K562 (cell line): ENCODE measurements around the gene GEN1. TPM values are rescaled to one million over a fixed set of nuclear protein-coding genes. Genes with fewer than 3 reads are reported as not detected.

Experiments used
- CHCHD3 ChIP-seq: fragments of 250-450 bp; sonication (Bioruptor Pico); IDR thresholded peaks from 2 replicates; pipeline ENCODE4 v2.1.2; 2022; ENCODE audit warnings: mild to moderate bottlenecking
- DPF2 ChIP-seq: fragments of 450-650 bp; IDR thresholded peaks from 2 replicates; pipeline ENCODE4 v1.6.1; 2016
- ETS1 ChIP-seq: conservative IDR thresholded peaks from 2 replicates; pipeline ENCODE4 v1.6.1; 2011; ENCODE audit warnings: low read depth, mild to moderate bottlenecking, low read length; ENCODE audit not compliant: control insufficient read depth
- ETS2 ChIP-seq: IDR thresholded peaks from 2 replicates; pipeline ENCODE4 v1.6.1; 2016; ENCODE audit warnings: borderline replicate concordance, missing genetic modification characterization, mild to moderate bottlenecking, moderate library complexity, missing compliant biosample characterization; ENCODE audit not compliant: poor library complexity, severe bottlenecking
- GATAD2A ChIP-seq: fragments of 450-650 bp; IDR thresholded peaks from 2 replicates; pipeline ENCODE4 v1.6.1; 2017
- HBP1 ChIP-seq: fragments of 450-650 bp; formaldehyde crosslinking; IDR thresholded peaks from 2 replicates; pipeline ENCODE4 v1.4.0; 2022; ENCODE audit warnings: missing genetic modification characterization
- ILK ChIP-seq: fragments of 450-650 bp; IDR thresholded peaks from 2 replicates; pipeline ENCODE4 v1.6.1; 2016; ENCODE audit warnings: missing genetic modification characterization, low read depth, mild to moderate bottlenecking, missing compliant biosample characterization, moderate library complexity, borderline replicate concordance
- KDM4B ChIP-seq, 2 experiments: fragments of 450-650 bp in 1 of 2; sonication (generic) in 1 of 2; IDR thresholded peaks; 2 replicates each; pipeline ENCODE4 v1.6.1; 2016 to 2017; ENCODE audit warnings: borderline replicate concordance in 2 of 2, antibody characterized with exemption in 1 of 2, low read depth in 1 of 2, mild to moderate bottlenecking in 1 of 2
- MTA1 ChIP-seq: fragments of 450-650 bp; IDR thresholded peaks from 2 replicates; pipeline ENCODE4 v1.6.1; 2017; ENCODE audit warnings: borderline replicate concordance
- NR2C1 ChIP-seq, 2 experiments: fragments of 450-650 bp; IDR thresholded peaks; 2 replicates each; pipeline ENCODE4 v1.6.1; 2017; ENCODE audit warnings: mild to moderate bottlenecking in 2 of 2, antibody characterized with exemption in 1 of 2, inconsistent platforms in 1 of 2, missing compliant biosample characterization in 1 of 2, missing genetic modification characterization in 1 of 2
- PHF8 ChIP-seq: fragments of 200-600 bp; sonication (generic); IDR thresholded peaks from 2 replicates; pipeline ENCODE4 v1.6.1; 2012; ENCODE audit warnings: mixed run types, mild to moderate bottlenecking, inconsistent platforms, low read length, moderate library complexity, borderline replicate concordance
- PTRF ChIP-seq: fragments of 450-650 bp; IDR thresholded peaks from 2 replicates; pipeline ENCODE4 v1.6.1; 2016; ENCODE audit warnings: mild to moderate bottlenecking, missing genetic modification characterization, missing compliant biosample characterization
- RBM22 ChIP-seq: fragments of 200-400 bp; formaldehyde crosslinking; IDR thresholded peaks from 2 replicates; pipeline ENCODE4 v1.6.1; 2018; ENCODE audit warnings: low read length, low read depth; ENCODE audit not compliant: poor library complexity, severe bottlenecking
- SRSF9 ChIP-seq: fragments of 200-400 bp; formaldehyde crosslinking; IDR thresholded peaks from 2 replicates; pipeline ENCODE4 v1.6.1; 2017; ENCODE audit warnings: low read depth, low read length, borderline replicate concordance
- TEAD2 ChIP-seq: fragments of 450-650 bp; IDR thresholded peaks from 2 replicates; pipeline ENCODE4 v1.6.1; 2016; ENCODE audit warnings: missing genetic modification characterization, control low read depth, missing compliant biosample characterization
- ZEB2 ChIP-seq: fragments of 450-650 bp; IDR thresholded peaks from 2 replicates; pipeline ENCODE4 v1.6.1; 2016
- ZFP91 ChIP-seq: sonication (generic); formaldehyde crosslinking; IDR thresholded peaks from 2 replicates; pipeline ENCODE4 v1.8.0; 2022; ENCODE audit warnings: mild to moderate bottlenecking, missing genetic modification reagents
- ZNF586 ChIP-seq: fragments of 450-650 bp; formaldehyde crosslinking; conservative IDR thresholded peaks from 2 replicates; pipeline ENCODE4 v1.4.0; 2020; ENCODE audit warnings: mild to moderate bottlenecking, moderate library complexity
- ZNF655 ChIP-seq: fragments of 250-450 bp; sonication (Bioruptor Pico); IDR thresholded peaks from 2 replicates; pipeline ENCODE4 v1.5.0; 2021
- ZNF695 ChIP-seq: fragments of 450-650 bp; formaldehyde crosslinking; IDR thresholded peaks from 2 replicates; pipeline ENCODE4 v1.4.0; 2020; ENCODE audit warnings: mild to moderate bottlenecking, moderate library complexity
- ZNF696 ChIP-seq: fragments of 250-450 bp; sonication (Bioruptor Pico); conservative IDR thresholded peaks from 2 replicates; pipeline ENCODE4 v1.4.0; 2020; ENCODE audit warnings: mild to moderate bottlenecking, moderate library complexity
- polyA plus RNA-seq, 8 experiments: library from polyadenylated mRNA; depleted of rRNA in 4 of 8; stranded (reverse) in 5 of 8; unstranded in 3 of 8; fragments of >200 nt; fragmentation: Nextera tagmentation in 2 of 8; fragmentation: Illumina TruSeq in 1 of 8; extraction: Ambion mirVana in 2 of 8; extraction: Trizol in 1 of 8; gene quantifications; 2 replicates each; pipeline versions ENCODE4 v1.2.1 to v1.2.3, GENCODE V29; 2011 to 2014; ENCODE audit warnings: inconsistent platforms in 1 of 8, missing spikeins in 1 of 8
- total RNA-seq, 7 experiments: library from RNA; depleted of rRNA in 6 of 7; stranded (reverse); fragments of >200 nt in 6 of 7; fragmentation: Illumina TruSeq in 2 of 7; extraction: Trizol in 2 of 7; gene quantifications; 2 replicates each; pipeline versions ENCODE4 v1.2.1 to v1.2.3, GENCODE V29; 2011 to 2021; ENCODE audit warnings: low replicate concordance in 1 of 7

The GEN1 gene
- total and polyA plus RNA-seq, 9 of the 15 experiments (the other 6 are each of a cell fraction or from before 2014, with no cell fraction given) = 8.6 to 39.7 (median 24.5) TPM

GRCh38 chr2:17717666-17718065 is 36.3 kb upstream of the GEN1 start (continued):
- TF ChIP-seq CHCHD3 (CRISPR knock-in tag) (no peak), RBM22 (no peak), ZEB2 (peak; percentile 72), KDM4B (IDR thresholded peaks at IDR 0.05; ENCODE audit: borderline replicate concordance in 2 of 2, low read depth in 1 of 2) (no peak), PTRF (no peak), ZFP91 (CRISPR knock-in tag) (no peak), DPF2 (peak; percentile 92), ZNF655 (CRISPR knock-in tag) (no peak), PHF8 (no peak), ZNF696 (CRISPR knock-in tag) (no peak), SRSF9 (no peak), MTA1 (no peak), ETS1 (peak; percentile 70; the same call in 1 of the 2 replicates), ZNF586 (CRISPR knock-in tag) (no peak), ILK (tag) (no peak), GATAD2A (no peak), ETS2 (tag) (no peak), ZNF695 (CRISPR knock-in tag) (no peak), TEAD2 (tag) (no peak), HBP1 (no peak), NR2C1 (IDR thresholded peaks at IDR 0.05) (no peak), NR2C1 (tag; IDR thresholded peaks at IDR 0.05) (no peak)
